GM21390 (cell line): ENCODE data around the gene ARHGEF12.

Experiments
- ATAC-seq: cut with Tn5 transposase; IDR thresholded peaks from one replicate; pipeline ENCODE4 v1.9.1; 2021; ENCODE audit not compliant: unreplicated experiment

The ARHGEF12 gene

DNA sequence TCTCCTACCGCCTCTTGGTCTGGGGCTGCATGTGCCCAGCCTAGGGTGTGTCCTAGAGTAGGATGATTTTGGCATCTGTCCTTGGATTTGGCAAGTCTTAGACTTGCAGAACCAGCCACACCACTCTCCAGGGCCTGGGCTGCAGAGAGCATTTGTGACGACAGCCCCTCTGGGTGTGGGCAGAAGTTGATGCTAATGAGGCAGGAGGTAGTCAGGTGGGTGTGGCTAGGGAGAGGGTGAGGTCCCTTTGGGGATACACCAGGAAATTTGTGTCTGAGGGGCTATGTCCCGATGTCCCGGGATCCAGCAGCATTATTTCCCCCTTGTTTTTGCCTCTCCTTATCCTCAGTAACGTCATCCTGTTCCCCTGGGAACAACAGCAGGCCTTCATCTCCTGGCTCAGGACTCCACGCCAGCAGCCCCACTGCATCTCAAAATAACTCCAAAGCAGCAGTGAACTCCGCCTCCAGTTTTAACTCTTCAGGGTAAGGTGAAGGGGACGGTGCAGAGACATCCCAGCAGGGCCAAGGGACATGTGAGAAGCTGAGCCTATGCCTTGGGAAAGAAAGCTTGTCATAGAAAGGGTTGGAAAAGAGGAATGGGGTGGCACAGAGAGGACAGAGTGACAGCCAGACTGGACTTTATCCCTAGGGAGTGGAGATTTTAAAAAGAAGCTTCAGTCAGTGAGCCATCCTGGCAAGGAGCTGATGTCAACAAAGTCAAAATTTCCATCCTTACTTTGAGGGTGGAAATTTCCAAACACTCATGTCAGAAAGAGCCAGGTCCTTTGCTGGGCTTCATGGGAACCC, 19.1 kb upstream of the ARHGEF12 start:
- no peak for ATAC-seq

DNA sequence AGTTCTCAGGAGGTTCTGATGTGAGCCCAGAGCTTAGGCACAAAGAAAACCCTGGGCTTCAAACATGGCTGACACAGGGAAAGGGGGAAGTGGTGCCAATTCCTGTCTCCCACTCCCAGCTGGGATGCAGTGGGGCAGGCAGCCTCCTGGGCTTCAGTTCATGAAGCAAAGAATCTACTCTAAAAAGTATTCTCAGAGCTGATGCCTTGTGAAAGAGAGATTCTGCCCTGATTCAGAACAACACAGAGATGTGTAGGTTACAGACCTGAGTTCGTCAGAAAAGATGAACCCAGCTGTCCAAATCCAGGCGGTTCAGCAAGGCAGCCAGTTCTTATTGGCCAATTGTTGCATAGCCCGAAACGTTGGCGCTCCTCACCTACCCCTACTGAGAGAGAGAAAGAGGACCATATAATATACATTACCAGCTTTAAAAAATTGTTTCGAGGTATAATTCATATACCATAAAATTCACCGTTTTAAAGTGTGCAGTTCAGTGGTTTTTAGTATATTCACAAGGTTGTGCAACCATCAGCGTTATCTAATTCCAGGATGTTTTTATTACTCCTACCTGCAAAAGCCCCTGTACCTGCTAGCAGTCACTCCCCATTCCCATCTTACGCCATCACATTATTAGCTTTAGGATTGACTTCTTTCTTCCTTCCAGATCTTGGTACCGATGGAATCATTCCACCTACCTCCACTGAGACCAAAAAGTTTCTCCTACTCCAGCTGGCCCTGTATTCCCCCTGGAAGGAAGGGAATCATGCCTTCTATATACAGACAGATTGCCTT, 18.3 kb upstream of the ARHGEF12 start:
- no peak for ATAC-seq

DNA sequence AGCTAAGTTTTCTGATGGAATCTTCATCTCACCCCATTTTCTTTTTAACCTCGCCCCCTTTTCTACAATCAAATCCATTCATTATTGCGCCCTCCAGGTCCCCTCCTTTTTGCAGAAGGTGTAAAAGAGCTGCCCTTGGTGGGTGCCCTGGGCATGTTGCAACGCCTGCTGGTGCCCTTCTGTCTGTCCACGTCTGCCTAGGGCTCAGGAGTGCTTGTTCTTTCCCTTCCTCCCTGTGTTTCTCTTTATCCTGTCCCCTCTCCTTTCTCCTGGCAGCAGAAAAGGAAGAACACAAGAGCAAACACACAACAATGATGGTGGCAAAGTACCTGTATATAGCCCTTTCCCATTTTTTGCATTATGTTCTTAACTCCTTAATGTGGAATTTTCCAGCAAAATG, 17.3 kb upstream of the ARHGEF12 start:
- no peak for ATAC-seq

DNA sequence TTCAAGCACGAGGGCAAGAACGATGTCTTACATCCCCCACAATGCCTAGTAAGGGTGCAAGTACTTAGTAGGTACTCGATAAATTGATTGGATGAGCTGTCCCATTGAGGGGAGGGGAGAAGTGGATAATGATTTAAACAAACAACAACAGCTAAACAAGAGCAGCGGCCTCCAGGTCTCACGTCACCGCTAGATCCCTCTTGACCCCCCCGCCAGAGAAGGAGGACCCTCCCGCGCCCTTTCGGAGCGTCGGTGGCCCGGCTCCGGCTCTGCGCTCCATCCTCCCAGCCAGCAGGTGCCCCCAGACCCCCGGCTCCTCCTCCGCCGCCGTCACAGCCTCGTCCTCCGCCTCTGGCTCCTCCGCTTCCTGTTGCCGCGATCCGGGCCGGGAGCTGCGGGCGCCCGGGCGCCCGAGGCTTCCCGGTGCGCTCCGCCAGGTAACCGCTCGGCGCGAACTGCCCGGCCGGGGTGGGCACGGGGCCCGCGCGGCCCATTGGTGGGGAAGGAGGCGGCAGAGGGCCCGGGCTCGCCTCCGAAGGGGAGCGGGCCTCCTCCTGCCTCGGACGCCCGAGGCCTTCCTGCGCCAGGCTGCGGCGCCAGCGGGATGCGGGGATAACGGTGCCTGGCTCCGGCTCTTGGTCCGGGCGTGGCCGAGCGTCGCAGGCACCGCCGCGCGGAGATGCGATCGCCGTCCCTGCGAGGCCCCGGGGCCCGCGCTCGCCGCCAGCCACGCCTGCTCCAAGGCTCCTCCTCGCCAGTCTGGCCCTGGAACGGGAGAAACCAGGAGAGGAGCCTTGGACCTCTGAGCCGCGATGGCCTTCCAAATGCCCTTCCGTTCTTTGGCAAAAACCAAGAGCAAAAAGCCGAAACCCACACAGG, 11.0 kb upstream of the ARHGEF12 start, which contains the start of gene TLCD5:
TLCD5 (plus strand) TSS at position 368 of the 879 bp plus-strand sequence. CDS start 2,143 bp downstream, outside the sequence.
- ATAC-seq, result peak; percentile 66

DNA sequence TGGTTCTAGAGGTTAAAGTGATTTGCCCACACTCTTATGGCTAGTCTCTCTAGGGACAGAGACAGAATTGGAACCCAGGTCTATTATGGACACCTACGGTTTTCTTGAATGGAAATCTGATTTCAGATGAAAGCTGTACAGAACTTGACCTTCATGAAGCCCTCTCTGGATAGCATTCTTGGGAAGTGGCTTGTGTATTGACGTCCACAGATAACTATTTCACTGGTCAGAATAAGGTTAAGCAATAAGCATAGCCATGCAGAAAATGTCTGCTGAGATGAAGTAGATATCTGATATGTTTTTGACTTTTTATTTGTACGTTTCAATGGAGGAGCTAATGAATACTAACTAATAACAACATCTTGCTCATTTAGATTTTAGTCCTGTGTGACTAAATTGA, 10.0 kb upstream of the ARHGEF12 start:
- ATAC-seq, result no peak

DNA sequence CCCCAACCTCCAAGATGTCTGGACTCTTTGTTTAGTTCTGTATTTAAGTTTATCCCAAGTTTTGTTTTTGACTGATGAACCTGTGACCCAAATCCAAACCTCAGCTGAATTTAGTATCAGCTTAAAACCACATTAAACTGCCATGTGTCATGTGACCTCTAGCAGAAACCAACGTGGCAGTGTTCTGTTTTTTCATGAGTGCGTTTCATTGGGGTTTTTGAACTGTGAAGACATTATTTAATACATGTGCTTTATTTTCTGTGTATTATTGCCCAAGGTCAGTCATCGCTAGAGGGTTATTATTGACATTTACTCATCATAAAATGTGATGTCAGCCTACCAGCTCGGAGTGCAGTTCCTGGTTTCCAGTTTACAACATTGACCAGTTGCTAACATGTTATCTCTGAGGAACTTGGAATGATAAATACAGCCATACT, 9.3 kb upstream of the ARHGEF12 start:
- ATAC-seq, result no peak

DNA sequence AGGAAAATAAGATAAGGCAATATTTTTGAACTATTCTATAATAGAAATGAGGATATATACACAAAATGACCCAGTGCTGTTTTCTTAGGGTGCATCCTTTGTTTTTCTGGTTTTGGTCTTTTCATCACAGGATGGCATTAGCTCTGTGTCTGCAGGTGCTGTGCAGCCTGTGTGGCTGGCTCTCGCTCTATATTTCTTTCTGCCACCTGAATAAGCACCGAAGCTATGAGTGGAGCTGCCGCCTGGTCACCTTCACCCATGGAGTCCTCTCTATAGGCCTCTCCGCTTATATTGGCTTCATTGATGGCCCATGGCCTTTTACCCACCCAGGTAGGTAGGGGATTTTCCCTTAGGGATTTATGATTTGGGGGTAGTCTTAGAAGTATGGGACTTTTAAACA, 8.9 kb upstream of the ARHGEF12 start:
- no peak for ATAC-seq

DNA sequence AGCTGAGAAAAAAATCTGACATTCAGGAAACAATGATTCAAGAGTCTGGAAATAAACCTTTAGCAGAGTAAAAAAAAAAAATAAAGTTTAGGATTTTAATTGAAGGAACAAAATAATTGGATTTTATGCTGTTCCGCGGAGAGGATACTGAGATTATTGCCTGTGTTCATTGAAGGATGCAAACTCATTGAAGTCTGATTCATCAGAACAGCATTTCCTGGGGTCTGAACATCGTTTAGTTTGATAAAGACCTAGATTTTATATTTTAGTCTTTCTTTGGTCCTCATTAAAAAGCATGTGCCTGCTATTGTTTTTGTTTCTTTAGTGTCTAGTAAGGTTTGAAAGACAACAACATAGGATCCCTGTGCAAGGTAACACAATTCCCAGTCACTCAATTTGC, 6.7 kb upstream of the ARHGEF12 start:
- ATAC-seq, result no peak

DNA sequence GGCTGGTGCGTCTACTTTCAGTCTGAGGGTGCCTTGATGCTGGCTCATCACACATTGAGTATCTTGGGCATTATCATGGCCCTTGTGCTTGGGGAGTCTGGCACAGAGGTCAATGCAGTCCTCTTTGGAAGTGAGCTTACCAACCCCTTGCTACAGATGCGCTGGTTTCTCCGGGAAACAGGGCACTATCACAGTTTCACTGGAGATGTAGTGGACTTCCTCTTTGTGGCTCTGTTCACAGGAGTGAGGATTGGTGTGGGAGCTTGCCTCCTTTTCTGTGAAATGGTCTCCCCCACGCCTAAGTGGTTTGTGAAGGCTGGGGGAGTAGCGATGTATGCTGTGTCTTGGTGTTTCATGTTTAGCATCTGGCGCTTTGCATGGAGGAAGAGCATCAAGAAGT, 6.2 kb upstream of the ARHGEF12 start:
- no peak for ATAC-seq

DNA sequence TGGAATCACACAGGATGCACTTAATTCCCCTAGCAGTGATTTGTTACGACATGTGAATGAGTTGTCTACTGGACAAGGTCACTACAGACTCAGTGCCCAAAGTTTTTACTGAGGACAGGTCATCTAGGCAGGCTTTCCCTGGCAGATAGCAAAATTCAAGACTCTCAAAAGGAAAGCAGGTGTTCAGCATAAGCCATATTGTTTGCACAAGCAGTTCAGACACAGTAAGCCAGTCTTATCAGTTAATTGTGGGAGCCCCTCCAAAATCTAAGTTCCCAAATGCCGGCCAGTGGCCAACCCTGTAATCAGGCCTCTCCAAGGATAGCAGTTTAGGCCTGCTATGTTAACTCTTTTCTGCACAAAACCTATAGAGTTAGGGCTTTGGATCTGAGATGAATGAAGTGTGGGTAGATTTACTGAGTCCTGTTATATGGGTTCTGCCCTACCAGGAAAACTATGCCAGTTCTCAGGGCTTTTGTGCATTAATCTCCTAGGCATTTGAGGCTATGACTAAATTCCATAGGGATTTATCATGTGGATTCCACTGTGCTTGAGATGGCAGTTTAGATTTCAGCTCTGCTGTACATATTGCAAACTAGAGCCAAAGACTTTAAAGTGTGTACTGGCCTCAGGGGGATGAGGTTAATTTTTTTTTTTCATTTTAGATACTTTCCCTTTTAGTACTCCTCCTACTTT, 4.8 kb upstream of the ARHGEF12 start:
- ATAC-seq, result no peak

DNA sequence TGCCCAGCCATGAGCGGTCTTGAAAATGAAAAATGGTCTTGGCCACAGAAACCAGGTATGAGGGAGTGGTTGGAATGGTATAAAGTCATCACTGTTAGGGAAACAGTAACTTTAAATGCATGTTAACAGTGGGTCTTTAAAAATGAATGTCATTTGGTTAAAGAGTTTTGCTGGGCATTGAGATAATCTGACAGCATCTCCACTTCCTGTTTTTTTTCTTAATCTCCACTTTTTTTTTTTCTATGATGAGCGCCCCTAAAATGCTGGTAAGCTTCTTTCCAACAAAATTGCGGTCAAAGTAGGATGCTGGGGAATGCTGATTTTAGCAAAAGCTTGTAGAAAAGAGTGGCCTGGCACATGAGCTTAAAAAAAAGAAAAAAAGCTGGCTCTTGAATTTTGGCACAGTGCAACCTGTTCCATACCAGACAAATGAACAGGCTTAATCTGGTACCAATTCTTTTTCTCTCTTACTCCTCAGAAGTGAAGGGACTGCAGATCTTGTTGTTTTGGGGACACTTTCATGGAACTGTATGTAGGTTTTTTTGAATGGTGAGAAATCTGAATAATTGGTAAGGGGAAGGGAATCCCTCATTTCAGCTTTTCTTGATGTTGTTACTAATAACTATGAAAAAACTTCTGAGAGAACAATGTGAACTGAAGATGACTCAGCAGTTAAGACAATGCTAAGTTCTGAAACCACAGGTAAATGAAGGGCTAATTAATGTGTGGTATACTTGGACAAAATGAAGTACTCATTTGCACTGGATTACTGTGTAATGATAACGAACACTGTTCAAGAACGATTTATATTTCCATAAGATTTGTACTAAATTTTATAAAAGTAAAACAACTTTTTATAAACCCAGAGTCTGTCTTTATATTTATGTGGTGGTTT, 3.1 kb upstream of the ARHGEF12 start:
- no peak for ATAC-seq

DNA sequence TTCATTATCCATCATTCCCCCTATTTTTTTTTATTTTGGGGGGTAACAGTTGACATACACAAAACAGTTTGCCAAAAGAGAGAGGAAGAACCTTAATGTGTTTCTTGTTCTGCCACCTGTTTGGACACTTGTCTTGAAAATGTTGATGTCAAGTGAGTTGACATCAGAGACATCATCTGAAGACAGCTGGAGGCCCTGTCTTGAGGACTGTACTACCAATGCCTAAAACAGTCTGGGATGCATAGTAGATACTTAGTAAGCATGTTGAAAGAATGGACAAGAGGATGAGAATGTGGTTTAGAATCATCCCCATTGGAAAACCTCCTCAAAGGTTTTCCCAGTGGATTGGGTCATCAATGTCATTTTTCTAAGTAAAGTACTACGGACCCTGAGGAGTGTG, 2.4 kb upstream of the ARHGEF12 start:
- no peak for ATAC-seq

DNA sequence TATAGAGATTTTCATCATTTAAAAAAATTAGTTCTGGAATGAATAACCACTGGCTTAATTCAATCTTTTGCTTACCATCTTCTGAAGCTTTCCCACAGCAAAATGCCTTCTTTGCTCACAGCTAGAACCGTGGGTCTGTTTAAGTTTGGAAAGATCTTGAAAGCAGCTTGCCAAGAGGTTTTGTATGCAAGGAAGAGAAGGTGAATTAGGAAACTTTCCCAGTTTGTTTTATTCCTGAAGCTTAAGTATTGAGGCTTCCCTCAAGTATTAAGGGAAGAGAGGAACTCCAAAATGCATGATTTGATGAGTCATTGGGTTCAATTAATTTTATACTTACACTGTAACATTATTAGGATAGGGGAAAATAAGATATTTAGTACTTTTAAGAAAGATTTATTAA, 1.9 kb upstream of the ARHGEF12 start:
- ATAC-seq, result no peak

DNA sequence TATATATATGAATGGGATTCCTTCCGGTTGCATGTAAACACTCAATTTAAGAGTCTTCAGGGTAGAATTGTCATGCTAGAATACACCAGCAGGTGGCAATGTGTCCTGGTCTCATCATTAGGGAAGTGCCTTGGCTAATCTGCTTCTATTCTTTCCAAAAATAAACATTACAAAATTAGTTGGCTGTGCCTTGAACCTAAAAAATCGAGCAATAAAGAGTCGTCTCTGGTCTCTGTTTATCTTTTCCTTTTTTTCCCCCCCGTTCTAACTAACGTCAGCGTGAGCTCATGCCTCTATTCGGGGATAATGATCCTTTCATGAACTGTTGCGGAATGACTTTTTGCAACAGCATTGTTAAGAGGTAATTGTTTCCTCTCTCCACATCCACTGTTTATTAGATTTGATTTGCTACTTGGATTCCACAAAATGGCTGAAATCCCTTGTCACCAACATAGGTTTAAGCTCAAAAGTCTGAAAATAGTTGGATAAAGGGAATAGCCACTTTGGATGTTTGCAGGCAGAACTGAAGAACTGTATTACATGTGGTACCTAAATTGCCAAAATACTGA, 1.2 kb upstream of the ARHGEF12 start:
- ATAC-seq, result no peak

DNA sequence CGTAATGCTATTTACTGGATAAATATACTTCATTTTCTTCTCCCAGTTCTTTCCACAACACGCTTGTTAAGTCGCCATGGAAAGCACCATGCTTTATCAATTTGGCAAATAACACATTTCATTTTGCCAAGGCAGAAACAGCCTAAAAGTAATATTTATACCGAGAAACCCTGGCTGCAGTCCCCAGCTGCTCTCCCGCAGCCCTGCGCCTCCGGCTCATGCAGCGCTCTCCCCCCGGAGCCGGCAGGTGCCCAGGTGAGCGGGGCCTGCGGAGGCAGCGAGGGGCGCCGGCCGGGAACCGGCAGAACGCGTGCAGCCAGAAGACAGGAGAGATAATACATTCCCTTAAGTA, 681 bp upstream of the ARHGEF12 start:
- ATAC-seq, result peak; percentile 16

DNA sequence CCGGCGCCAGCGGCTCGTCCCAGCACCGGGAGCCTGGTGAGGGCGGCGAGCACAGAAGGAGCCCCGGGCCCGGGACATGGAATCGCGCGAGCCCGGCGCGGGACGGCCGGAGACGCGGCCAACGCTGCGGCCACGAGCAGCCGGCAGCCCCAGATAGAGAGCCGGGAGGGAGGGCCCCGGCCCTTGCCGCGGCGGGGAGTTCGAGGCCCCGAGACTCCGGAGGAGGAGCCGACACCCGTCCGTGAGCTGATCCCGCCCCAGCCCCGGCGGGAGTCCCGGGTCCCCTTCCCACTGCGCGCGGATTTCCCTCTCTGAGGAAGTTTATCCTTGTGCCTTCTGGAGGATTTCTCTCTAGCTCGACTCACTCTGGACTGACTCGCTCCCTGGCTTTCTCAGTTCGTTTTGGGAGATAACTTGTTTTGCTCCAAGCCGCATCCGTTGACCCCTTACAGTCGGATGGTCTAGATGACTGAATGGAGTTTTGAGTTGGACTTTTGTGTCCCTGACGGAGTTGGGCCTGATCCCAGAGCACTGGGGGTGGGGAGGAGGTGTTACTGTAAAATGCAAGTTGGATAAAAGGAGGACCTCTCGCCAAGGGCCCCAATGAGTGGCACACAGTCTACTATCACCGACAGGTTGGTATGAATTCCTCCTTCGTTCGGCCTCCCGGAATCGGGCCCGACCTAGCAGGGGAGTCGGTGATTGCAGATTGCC, 585 bp downstream of the ARHGEF12 start:
- peak; percentile 34 for ATAC-seq

DNA sequence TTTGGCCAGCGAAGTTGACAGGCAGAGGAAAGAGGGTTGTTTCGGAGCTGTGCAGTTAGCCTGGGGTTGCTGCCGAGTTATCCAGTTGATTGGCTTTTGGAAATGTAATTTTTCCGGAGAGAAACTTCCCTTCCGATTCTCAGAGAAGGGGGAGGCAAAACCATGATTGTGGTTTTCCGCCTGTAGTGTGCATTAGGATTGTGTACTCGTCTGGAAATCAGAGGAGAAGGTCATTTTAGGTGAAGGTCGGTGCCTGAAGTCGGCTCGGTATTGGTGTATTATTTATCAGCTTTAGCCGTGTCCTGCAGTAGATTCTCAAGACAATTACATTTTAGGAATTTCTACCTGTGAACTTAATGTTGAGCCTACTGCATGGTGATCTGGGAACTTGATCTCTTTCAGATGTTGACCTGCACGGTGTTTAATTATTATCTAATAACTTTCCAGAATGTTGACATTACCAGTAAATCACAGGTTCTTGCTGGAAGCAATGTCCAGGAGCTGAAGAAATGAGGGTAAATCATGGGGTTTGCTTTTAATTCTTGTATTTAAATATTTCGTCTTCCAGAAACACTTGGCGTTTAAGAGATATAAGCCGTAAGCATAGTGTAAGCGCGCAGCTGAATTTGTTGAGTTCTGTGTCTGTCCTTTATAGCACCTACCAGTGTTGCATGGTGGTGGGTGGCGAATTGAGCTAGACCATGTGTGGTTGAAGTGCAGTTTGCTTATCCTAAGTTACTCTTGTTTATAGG, 1.3 kb downstream of the ARHGEF12 start:
- no peak for ATAC-seq
